GM12891 (cell line): ENCODE results near the gene CKAP5.

Experiments used
- PAX5 ChIP-seq: IDR thresholded peaks from 2 replicates; pipeline ENCODE4 v1.6.1; 2011; ENCODE audit warnings: low read length, moderate library complexity, mild to moderate bottlenecking; ENCODE audit not compliant: insufficient read depth, severe bottlenecking
- POLR2A ChIP-seq: IDR thresholded peaks from 2 replicates; pipeline ENCODE4 v1.6.1; 2011; ENCODE audit warnings: low read depth, low read length, control low read depth
- POLR2AphosphoS5 ChIP-seq: IDR thresholded peaks from 2 replicates; pipeline ENCODE4 v1.6.1; 2011; ENCODE audit warnings: low read depth, low read length, control low read depth
- POU2F2 ChIP-seq: IDR thresholded peaks from 2 replicates; pipeline ENCODE4 v1.6.1; 2011; ENCODE audit warnings: low read depth, mild to moderate bottlenecking, control low read depth, low read length, moderate library complexity
- SPI1 ChIP-seq: IDR thresholded peaks from 2 replicates; pipeline ENCODE4 v1.6.1; 2011; ENCODE audit warnings: low read depth, low read length, control low read depth
- TAF1 ChIP-seq: IDR thresholded peaks from 2 replicates; pipeline ENCODE4 v1.6.1; 2011; ENCODE audit warnings: low read depth, low read length, control low read depth

DNA sequence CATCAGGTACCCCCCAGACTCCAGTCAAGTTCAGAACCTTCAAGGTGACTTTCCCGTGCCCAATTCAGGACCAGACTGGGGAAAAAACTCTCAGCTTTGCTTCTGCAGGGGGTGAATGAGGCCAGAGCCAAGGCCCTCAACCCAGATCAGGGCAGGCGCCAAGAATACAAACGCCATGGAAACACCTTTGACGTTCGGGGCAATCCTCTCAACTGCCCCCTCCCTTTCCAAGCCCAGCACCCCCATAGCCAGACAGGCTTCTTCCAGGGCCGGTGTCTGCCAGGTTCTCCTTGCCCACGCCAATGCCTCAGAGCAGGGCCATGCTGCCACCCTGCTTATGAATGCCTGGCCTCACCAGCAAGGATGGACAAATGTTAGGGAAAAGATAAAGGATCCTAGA is 151.5 kb downstream of the CKAP5 start:
- TF ChIP-seq POLR2A (no peak), PAX5 (no peak), POLR2AphosphoS5 (no peak), TAF1 (no peak), SPI1 (no peak), POU2F2 (no peak)
